CD8-positive, alpha-beta memory T cell (primary cell): Measurements from ENCODE around the gene HHAT. TPM values are rescaled to one million over a fixed set of nuclear protein-coding genes. Genes with fewer than 3 reads are reported as not detected.

Experiments used
- CTCF ChIA-PET: fragments of 350-600 bp; sonication (Branson Sonifier 250); formaldehyde crosslinking; loops from one replicate; lab custom pipeline; 2021; ENCODE audit warnings: antibody characterized with exemption; lab: Charles Lee
- POLR2A ChIA-PET: fragments of 350-600 bp; sonication (Branson Sonifier 250); formaldehyde crosslinking; loops from one replicate; lab custom pipeline; 2021; ENCODE audit warnings: antibody characterized with exemption; lab: Charles Lee
- DNase-seq, 5 donors: peaks; one replicate each; pipeline versions ENCODE4 v3.0.0 to v3.0.0-alpha.2; 2020 to 2022; ENCODE audit warnings: mixed read lengths in 1 of 5
- H3K27ac ChIP-seq: one replicate; pipeline ENCODE4 v1.7.0; 2013; ENCODE audit warnings: low read depth, mild to moderate bottlenecking, low read length, moderate library complexity
- H3K27me3 ChIP-seq: 2 replicates; pipeline ENCODE4 v1.7.0; 2013; ENCODE audit warnings: low read length, mild to moderate bottlenecking; ENCODE audit not compliant: insufficient read depth, poor library complexity, severe bottlenecking
- H3K36me3 ChIP-seq: 2 replicates; pipeline ENCODE4 v1.7.0; 2013; ENCODE audit warnings: mild to moderate bottlenecking, low read length, moderate library complexity; ENCODE audit not compliant: insufficient read depth
- H3K4me1 ChIP-seq: 2 replicates; pipeline ENCODE4 v1.7.0; 2013; ENCODE audit warnings: mild to moderate bottlenecking, low read length, moderate library complexity; ENCODE audit not compliant: insufficient read depth
- H3K4me3 ChIP-seq: 2 replicates; pipeline ENCODE4 v1.7.0; 2013; ENCODE audit warnings: mild to moderate bottlenecking, low read length
- H3K9me3 ChIP-seq: 2 replicates; pipeline ENCODE4 v1.7.0; 2013; ENCODE audit warnings: mild to moderate bottlenecking, low read length
- H3K27ac Mint-ChIP-seq, 8 donors: one replicate each; pipeline ENCODE4 v1.8.0; 2020 to 2021; ENCODE audit warnings: mixed read lengths in 8 of 8, mild to moderate bottlenecking in 6 of 8, inconsistent platforms in 3 of 8, moderate library complexity in 3 of 8
- H3K27me3 Mint-ChIP-seq, 2 donors: one replicate each; pipeline ENCODE4 v1.8.0; 2020 to 2021; ENCODE audit warnings: mixed read lengths in 2 of 2, mild to moderate bottlenecking in 1 of 2, moderate library complexity in 1 of 2
- H3K36me3 Mint-ChIP-seq, 3 donors: one replicate each; pipeline ENCODE4 v1.8.0; 2020 to 2021; ENCODE audit warnings: mixed read lengths in 3 of 3, inconsistent platforms in 1 of 3, mild to moderate bottlenecking in 1 of 3
- H3K4me1 Mint-ChIP-seq, 3 donors: one replicate each; pipeline ENCODE4 v1.8.0; 2020 to 2021; ENCODE audit warnings: mixed read lengths in 3 of 3, inconsistent platforms in 1 of 3, mild to moderate bottlenecking in 1 of 3
- H3K4me3 Mint-ChIP-seq, 7 donors: one replicate each; pipeline ENCODE4 v1.8.0; 2020 to 2021; ENCODE audit warnings: mixed read lengths in 7 of 7, mild to moderate bottlenecking in 6 of 7, moderate library complexity in 4 of 7, inconsistent platforms in 2 of 7
- H3K9me3 Mint-ChIP-seq, 5 donors: one replicate each; pipeline ENCODE4 v1.8.0; 2020 to 2022; ENCODE audit warnings: mixed read lengths in 5 of 5, mild to moderate bottlenecking in 3 of 5, moderate library complexity in 2 of 5, inconsistent platforms in 1 of 5
- polyA plus RNA-seq: library from polyadenylated mRNA; unstranded; fragments of 300-500 nt; fragmentation: Illumina TruSeq; gene quantifications from one replicate; pipeline ENCODE4 v1.2.3, GENCODE V29; 2021
- total RNA-seq, 2 experiments: library from RNA; stranded (reverse); gene quantifications; one replicate each; pipeline ENCODE4 v1.2.3, GENCODE V29; 2021

HHAT gene
- total and polyA plus RNA-seq, 3 experiments from 2014 or later = 1.4 to 4.6 (median 2.1) TPM

DNA sequence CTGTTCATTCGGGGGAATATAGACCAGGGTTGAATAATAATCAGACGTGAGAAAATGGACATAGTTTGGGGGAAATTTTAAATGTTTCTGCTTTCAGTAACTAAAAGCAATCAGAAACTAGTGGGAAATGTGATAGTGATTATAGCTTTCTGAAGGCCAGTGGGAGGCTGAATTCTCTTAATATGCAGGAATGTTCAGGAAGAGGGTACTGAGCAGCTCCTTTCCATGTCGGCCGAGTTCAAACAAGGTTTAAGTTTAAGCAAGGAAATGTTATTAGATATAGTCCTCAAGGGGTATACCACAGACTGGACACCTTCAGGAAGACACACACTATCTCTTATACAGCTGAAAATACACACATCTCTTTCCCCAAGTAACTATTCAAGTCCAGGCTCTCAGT, 105.5 kb downstream of the HHAT start:
- POLR2A ChIA-PET = no interaction called here
- Mint-ChIP-seq H3K27ac (no peak overlapping the region), H3K9me3 (no peaks in the 10 kb centered on the region)

DNA sequence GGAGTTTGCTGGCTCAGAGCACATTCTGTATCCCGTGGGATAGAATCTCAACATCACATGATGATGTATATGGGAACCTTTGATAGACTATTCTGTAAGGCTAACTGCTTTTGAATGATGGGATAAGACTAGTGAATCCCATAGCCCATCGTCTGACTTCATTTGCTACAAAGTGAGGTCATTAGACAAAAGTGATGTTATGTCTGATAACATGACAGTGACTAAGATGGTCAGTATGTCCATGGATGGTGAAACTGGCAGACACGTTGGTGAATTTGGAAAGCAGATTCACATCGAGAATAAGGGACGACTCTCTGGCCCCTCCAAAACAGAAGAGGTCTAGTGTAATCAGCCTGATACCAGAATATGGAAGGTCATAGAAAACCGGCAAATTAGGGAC, 108.4 kb downstream of the HHAT start:
- no peak overlapping the region for H3K4me3 Mint-ChIP-seq
- ChIA-PET CTCF (no interaction called here), POLR2A (no interaction called here)
- H3K36me3 Mint-ChIP-seq = peaks cover under 1 to 7% (median 4%) of the 10 kb centered on the region in 3 donors
- H3K4me3 ChIP-seq = no peak overlapping the region
- H3K4me1 ChIP-seq = no peaks in the 10 kb centered on the region
- H3K9me3 ChIP-seq = no peaks in the 10 kb centered on the region
- H3K27ac Mint-ChIP-seq = no peak overlapping the region
- H3K36me3 ChIP-seq = no peaks in the 10 kb centered on the region
- no peaks in the 10 kb centered on the region for H3K27me3 Mint-ChIP-seq
- DNase-seq = no peak
- no peaks in the 10 kb centered on the region for H3K4me1 Mint-ChIP-seq
- H3K9me3 Mint-ChIP-seq = peaks cover 0 to 2% (median 0%) of the 10 kb centered on the region in 5 donors
- H3K27me3 ChIP-seq = no peaks in the 10 kb centered on the region
- no peak overlapping the region for H3K27ac ChIP-seq

More for the DNA sequence above, 105.5 kb downstream of the HHAT start:
- H3K36me3 Mint-ChIP-seq = peaks cover 0 to 5% (median 1%) of the 10 kb centered on the region in 3 donors
- Histone ChIP-seq H3K27me3 (no peaks in the 10 kb centered on the region), H3K36me3 (no peaks in the 10 kb centered on the region), H3K27ac (no peak overlapping the region), H3K4me1 (no peaks in the 10 kb centered on the region), H3K9me3 (no peaks in the 10 kb centered on the region), H3K4me3 (no peak overlapping the region)
- CTCF ChIA-PET = no interaction called here
- no peaks in the 10 kb centered on the region for H3K4me1 Mint-ChIP-seq
- no peak for DNase-seq
- no peak overlapping the region for H3K4me3 Mint-ChIP-seq
- no peaks in the 10 kb centered on the region for H3K27me3 Mint-ChIP-seq

DNA sequence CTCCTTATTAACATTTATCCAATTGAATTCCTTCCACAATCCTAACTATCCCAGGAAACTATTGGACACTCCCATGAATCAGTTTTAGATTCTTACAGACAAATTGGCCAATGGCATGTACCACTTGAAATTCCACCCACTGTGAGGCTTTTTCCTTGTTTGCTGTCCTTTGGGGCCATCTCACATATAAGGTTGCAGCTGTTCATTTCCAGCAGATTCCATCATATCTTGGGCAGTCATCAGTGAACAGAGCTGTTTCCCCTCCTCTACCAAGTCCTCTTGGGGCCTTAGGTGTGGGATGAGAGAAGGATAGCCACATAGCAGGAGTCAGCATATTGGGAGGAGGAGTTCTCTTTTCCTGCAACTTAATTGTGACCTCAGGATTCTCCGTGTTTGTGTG, 109.1 kb downstream of the HHAT start:
- no peaks in the 10 kb centered on the region for H3K9me3 ChIP-seq
- no peak overlapping the region for H3K4me3 ChIP-seq
- H3K27me3 Mint-ChIP-seq = no peaks in the 10 kb centered on the region
- POLR2A ChIA-PET = no interaction called here
- H3K9me3 Mint-ChIP-seq = peaks cover 0 to 2% (median 0%) of the 10 kb centered on the region in 5 donors
- no peak overlapping the region for H3K4me3 Mint-ChIP-seq
- H3K27ac ChIP-seq = no peak overlapping the region
- no peaks in the 10 kb centered on the region for H3K27me3 ChIP-seq
- no peak overlapping the region for H3K27ac Mint-ChIP-seq
- DNase-seq = no peak
- H3K36me3 ChIP-seq = no peaks in the 10 kb centered on the region
- no peaks in the 10 kb centered on the region for H3K4me1 Mint-ChIP-seq
- H3K36me3 Mint-ChIP-seq = peaks cover 0 to 5% (median 4%) of the 10 kb centered on the region in 3 donors
- CTCF ChIA-PET = no interaction called here
- H3K4me1 ChIP-seq = no peaks in the 10 kb centered on the region

DNA sequence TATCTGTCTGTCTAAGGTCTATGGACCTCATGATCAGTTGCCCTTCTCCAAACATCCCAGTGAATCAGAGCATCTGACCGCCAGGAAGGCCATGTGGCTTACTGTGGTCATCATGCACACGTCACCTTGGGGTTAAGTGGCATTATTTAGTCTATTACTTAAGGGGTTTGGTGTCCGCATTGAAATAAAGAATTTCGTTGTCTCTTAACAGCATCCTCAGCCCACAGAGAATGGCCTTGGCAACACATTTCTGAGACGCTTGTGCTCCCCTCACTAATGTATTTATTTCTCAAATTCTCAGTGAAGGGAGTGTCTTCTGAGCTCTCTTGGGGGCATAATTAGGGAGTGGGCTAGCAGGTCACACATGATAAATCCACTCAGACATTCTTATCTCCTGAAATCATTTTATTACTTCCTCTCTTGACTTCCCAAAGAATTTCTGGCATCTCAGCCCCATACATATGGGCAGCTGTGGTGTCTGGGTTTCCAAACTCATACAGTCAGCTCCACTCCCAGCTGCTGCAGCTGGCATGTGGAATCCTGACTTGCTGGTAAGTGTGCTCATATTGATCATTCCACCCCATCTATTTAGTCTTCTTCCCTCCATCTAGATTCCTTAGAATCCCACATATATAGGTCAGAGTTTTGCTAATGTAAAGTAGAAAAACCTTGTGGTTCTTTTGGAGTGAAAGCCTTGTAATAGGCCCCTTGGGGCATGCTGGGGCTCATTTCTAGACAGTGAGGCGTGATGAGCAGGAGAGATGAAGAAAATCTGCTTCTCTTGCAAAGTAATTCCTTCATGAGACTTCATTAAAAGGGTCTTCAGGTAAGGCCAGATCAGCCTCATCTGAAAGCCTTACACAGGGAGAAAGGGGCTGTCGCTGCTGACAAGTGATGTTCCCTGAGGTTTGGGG, 110.5 kb downstream of the HHAT start:
- ChIA-PET CTCF (no interaction called here), POLR2A (no interaction called here)
- DNase-seq = no peak
- Histone ChIP-seq H3K27me3 (no peaks in the 10 kb centered on the region), H3K27ac (no peak overlapping the region), H3K9me3 (no peaks in the 10 kb centered on the region), H3K36me3 (no peaks in the 10 kb centered on the region), H3K4me3 (no peak overlapping the region), H3K4me1 (no peaks in the 10 kb centered on the region)
- H3K27me3 Mint-ChIP-seq = no peaks in the 10 kb centered on the region
- no peak overlapping the region for H3K27ac Mint-ChIP-seq
- H3K36me3 Mint-ChIP-seq = peaks cover 0 to 5% (median 4%) of the 10 kb centered on the region in 3 donors
- no peaks in the 10 kb centered on the region for H3K4me1 Mint-ChIP-seq
- H3K9me3 Mint-ChIP-seq = peaks cover 0 to 2% (median 0%) of the 10 kb centered on the region in 5 donors
- no peak overlapping the region for H3K4me3 Mint-ChIP-seq

DNA sequence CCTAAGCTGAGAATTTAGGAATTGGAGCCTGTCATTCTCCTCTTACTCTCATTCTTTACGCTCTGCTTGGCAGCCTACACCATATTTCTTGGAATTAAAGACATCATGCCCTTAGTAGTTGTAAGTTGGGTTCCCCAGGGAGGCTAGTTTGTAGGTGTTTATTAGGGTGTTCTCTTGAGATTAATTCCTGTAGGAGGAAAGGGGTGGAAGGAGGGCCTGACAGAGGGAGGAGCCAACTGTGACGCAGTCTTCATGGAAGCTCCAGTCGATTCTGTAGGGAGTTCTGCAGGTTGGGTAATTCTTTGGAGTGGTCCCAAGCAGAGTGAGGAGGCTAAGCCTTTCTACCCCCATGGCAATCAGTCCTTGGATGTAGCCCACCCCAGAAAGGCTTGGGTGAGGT, 111.4 kb downstream of the HHAT start:
- Histone ChIP-seq H3K4me1 (no peaks in the 10 kb centered on the region), H3K9me3 (no peaks in the 10 kb centered on the region), H3K4me3 (no peak overlapping the region), H3K27me3 (no peaks in the 10 kb centered on the region), H3K36me3 (no peaks in the 10 kb centered on the region), H3K27ac (no peak overlapping the region)
- peaks cover 0 to 5% (median 4%) of the 10 kb centered on the region in 3 donors for H3K36me3 Mint-ChIP-seq
- ChIA-PET POLR2A (no interaction called here), CTCF (no interaction called here)
- no peaks in the 10 kb centered on the region for H3K27me3 Mint-ChIP-seq
- peaks cover 0 to 2% (median 0%) of the 10 kb centered on the region in 5 donors for H3K9me3 Mint-ChIP-seq
- peak overlapping the region in 1 of 8 donors; percentile 76 for H3K27ac Mint-ChIP-seq
- no peak for DNase-seq
- H3K4me1 Mint-ChIP-seq = no peaks in the 10 kb centered on the region
- H3K4me3 Mint-ChIP-seq = no peak overlapping the region

GRCh38 chr1:210441028-210441427, 112.3 kb downstream of the HHAT start:
- Mint-ChIP-seq H3K9me3 (peaks cover 0 to 2% (median 0%) of the 10 kb centered on the region in 5 donors), H3K4me3 (no peak overlapping the region), H3K27me3 (no peaks in the 10 kb centered on the region), H3K4me1 (peaks cover 3 to 4% (median 4%) of the 10 kb centered on the region in 3 donors), H3K36me3 (peaks cover 0 to 5% (median 4%) of the 10 kb centered on the region in 3 donors), H3K27ac (no peak overlapping the region)
- peaks cover 3% of the 10 kb centered on the region for H3K4me1 ChIP-seq
- H3K4me3 ChIP-seq = no peak overlapping the region
- no peaks in the 10 kb centered on the region for H3K27me3 ChIP-seq
- no peak overlapping the region for H3K27ac ChIP-seq
- no peaks in the 10 kb centered on the region for H3K9me3 ChIP-seq
- CTCF ChIA-PET = no interaction called here
- DNase-seq = no peak
- POLR2A ChIA-PET = no interaction called here
- H3K36me3 ChIP-seq = no peaks in the 10 kb centered on the region

DNA sequence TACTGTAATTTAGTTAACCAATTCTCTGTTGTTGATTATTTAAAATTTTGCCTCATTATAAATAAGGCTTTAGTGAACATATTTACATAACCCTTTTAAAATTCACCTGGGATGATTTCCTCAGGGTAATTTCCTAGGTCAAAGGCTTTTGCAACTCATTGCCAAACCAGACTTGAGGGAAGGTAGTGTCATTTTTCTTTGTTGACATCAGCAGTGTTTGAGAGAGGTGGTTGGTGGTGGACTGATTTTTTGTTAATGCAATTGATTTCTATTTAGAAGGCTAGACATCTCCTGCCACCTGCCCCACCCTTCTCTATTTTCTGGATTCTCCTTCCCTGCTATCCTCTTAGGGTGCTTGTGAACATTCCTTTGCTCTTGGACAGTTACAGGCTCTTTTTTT, 116.8 kb downstream of the HHAT start:
- Histone ChIP-seq H3K4me1 (peaks cover 6% of the 10 kb centered on the region), H3K27ac (no peak overlapping the region), H3K27me3 (no peaks in the 10 kb centered on the region), H3K36me3 (no peaks in the 10 kb centered on the region), H3K9me3 (no peaks in the 10 kb centered on the region), H3K4me3 (no peak overlapping the region)
- no peak for DNase-seq
- H3K4me1 Mint-ChIP-seq = peaks cover 11 to 13% (median 12%) of the 10 kb centered on the region in 3 donors
- H3K9me3 Mint-ChIP-seq = peaks cover 0 to 2% (median 0%) of the 10 kb centered on the region in 5 donors
- no peaks in the 10 kb centered on the region for H3K27me3 Mint-ChIP-seq
- H3K27ac Mint-ChIP-seq = no peak overlapping the region
- ChIA-PET POLR2A (no interaction called here), CTCF (no interaction called here)
- H3K36me3 Mint-ChIP-seq = peaks cover 0 to 3% (median 0%) of the 10 kb centered on the region in 3 donors
- H3K4me3 Mint-ChIP-seq = no peak overlapping the region

DNA sequence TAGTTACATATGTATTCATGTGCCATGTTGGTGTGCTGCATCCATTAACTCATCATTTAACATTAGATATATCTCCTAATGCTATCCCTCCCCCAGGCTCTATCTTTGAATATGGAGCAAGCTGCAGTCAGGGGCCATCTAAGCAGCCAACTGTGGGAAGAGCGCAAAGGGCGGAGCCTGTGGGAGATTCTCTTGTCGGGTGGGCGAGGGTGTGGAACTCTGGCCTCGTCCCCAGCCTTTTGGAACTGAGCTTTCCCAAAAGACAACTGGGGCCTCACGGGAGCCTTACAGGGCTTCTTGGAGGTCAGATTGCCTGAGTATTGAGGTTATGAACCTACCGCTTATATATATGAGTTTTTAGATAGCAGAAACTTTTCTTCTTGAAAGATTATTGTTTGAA, 117.2 kb downstream of the HHAT start:
- Mint-ChIP-seq H3K27me3 (peaks cover 0 to 2% of the 10 kb centered on the region in 2 donors), H3K36me3 (peaks cover 0 to 3% (median 0%) of the 10 kb centered on the region in 3 donors), H3K27ac (peak overlapping the region in 2 of 8 donors; percentile 77 to 85), H3K4me1 (peaks cover 11 to 13% (median 12%) of the 10 kb centered on the region in 3 donors), H3K4me3 (peak overlapping the region in 2 of 7 donors; percentile 3 to 66), H3K9me3 (peaks cover 0 to under 1% (median 0%) of the 10 kb centered on the region in 5 donors)
- no peak for DNase-seq
- H3K27me3 ChIP-seq = no peaks in the 10 kb centered on the region
- H3K27ac ChIP-seq = no peak overlapping the region
- no peaks in the 10 kb centered on the region for H3K9me3 ChIP-seq
- no peaks in the 10 kb centered on the region for H3K36me3 ChIP-seq
- no peak overlapping the region for H3K4me3 ChIP-seq
- H3K4me1 ChIP-seq = peaks cover 6% of the 10 kb centered on the region
- CTCF ChIA-PET = interaction anchor here (1.4 kb wide), 1 partner anchor 688 kb away, joined by 6 read pairs; no protein-coding TSS in a partner anchor
- POLR2A ChIA-PET = no interaction called here
